ENCODE measurements around the gene MLC1.

DNA sequence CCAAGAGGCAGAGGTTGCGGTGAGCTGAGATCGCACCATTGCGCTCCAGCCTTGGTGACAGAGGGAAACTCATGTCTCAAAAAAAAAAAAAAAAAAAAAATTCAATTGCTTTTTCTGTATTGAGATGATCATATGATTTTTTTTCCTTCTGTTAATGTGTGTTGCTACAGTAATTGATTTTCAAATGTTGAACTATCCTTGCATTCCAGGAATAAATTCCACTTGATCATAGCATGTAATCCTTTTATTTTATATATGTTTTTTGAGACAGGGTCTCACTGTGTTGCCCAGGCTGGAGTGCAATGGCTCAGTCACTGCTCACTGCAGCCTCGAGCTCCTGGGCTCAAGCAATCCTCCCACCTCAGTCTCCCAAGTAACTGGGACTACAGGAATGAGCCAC is 37.9 kb upstream of the MLC1 start:
- TF ChIP-seq, protein P1, sequence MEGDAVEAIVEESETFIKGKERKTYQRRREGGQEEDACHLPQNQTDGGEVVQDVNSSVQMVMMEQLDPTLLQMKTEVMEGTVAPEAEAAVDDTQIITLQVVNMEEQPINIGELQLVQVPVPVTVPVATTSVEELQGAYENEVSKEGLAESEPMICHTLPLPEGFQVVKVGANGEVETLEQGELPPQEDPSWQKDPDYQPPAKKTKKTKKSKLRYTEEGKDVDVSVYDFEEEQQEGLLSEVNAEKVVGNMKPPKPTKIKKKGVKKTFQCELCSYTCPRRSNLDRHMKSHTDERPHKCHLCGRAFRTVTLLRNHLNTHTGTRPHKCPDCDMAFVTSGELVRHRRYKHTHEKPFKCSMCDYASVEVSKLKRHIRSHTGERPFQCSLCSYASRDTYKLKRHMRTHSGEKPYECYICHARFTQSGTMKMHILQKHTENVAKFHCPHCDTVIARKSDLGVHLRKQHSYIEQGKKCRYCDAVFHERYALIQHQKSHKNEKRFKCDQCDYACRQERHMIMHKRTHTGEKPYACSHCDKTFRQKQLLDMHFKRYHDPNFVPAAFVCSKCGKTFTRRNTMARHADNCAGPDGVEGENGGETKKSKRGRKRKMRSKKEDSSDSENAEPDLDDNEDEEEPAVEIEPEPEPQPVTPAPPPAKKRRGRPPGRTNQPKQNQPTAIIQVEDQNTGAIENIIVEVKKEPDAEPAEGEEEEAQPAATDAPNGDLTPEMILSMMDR (tag by site-specific recombination; IDR thresholded peaks at IDR 0.05), result no peak
- no peak for TF ChIP-seq ZFP41 (tag by site-specific recombination; IDR thresholded peaks at IDR 0.05; ENCODE audit: borderline replicate concordance)
- TF ChIP-seq, protein P2, sequence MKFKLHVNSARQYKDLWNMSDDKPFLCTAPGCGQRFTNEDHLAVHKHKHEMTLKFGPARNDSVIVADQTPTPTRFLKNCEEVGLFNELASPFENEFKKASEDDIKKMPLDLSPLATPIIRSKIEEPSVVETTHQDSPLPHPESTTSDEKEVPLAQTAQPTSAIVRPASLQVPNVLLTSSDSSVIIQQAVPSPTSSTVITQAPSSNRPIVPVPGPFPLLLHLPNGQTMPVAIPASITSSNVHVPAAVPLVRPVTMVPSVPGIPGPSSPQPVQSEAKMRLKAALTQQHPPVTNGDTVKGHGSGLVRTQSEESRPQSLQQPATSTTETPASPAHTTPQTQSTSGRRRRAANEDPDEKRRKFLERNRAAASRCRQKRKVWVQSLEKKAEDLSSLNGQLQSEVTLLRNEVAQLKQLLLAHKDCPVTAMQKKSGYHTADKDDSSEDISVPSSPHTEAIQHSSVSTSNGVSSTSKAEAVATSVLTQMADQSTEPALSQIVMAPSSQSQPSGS (tag by site-specific recombination; IDR thresholded peaks at IDR 0.05; ENCODE audit: low read depth), result no peak
- TF ChIP-seq ZNF24 (tag by site-specific recombination; IDR thresholded peaks at IDR 0.05), result no peak
- no peak for TF ChIP-seq HOXA7 (CRISPR knock-in tag; IDR thresholded peaks at IDR 0.05; ENCODE audit: borderline replicate concordance)
- TF ChIP-seq ZNF274 (IDR thresholded peaks at IDR 0.05; ENCODE audit: low read length), result no peak
- TF ChIP-seq ZNF274 (tag by site-specific recombination; IDR thresholded peaks at IDR 0.05; ENCODE audit: borderline replicate concordance), result no peak

All from HEK293 (cell line).